Erythroblast (primary cell): ENCODE results near the gene PKD1L1.

Experiments
- DNase-seq, 2 experiments: peaks; one replicate each; lab custom pipeline; 2025; lab: John Stamatoyannopoulos, UW
- GATA1 ChIP-seq: IDR thresholded peaks from 2 replicates; pipeline ENCODE4 v1.6.1; 2011; ENCODE audit warnings: low read depth, mild to moderate bottlenecking, control low read depth, low read length, moderate library complexity
- POLR2A ChIP-seq: IDR thresholded peaks from 2 replicates; pipeline ENCODE4 v1.6.1; 2011; ENCODE audit warnings: mild to moderate bottlenecking, low read length

Gene PKD1L1

DNA sequence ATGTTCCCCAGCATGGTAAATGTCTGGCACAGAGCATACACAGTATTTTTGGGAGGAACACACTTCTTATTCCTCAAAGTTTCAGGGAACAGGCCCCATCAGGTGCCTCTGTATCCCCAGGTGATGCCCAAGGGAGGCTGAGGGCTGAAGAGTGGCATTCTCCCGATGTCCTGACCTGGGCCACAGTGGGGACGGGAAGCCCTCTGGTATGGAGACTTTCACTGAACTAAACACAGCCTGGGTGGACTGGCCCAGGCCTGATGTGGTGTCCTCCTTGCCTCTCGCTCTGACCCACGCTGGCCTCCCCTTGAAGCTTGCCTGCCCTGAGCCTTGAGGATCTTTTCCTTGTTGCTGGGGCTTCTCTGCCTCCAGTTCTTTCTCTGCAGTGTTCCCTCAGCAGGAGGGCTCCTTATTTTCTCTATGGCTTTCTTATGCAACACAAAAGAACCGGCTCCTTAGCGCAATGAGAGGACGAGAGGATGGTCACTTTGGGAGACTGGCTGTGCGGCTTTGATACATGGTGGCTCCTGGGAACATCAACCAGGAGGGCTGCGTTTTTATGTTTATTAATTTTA is 208.9 kb downstream of the PKD1L1 start:
- DNase-seq, result no peak
- TF ChIP-seq POLR2A, result no peak
- no peak for TF ChIP-seq GATA1

DNA sequence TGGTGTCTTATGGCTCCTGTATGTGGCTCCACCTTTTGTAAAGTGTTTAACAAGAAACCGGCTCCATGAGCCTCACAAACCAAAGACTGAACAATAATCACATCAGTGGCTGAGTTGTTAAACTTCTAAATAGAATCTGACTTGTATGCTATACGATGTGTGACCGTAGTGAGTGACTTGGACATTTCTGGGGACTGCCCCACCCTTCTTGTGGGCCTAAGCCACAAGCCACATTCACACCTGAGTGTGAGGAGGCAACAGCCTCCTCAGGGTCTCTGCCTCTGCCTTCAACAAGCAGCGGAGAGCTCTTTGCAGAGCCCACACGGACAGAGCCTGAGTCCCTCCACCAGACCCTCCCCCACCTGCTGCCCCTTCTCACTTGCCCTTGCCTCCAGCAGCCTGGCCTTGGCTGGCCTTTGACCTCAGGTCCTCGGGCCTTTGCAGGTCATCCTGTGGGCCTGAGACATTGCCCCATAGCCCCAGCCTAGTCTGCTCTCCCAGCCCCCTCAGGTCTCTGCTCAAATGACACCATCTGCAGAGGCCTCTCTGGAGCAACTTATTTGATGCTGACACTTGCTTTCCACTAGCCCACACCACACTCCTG is 209.6 kb downstream of the PKD1L1 start:
- DNase-seq, result no peak

DNA sequence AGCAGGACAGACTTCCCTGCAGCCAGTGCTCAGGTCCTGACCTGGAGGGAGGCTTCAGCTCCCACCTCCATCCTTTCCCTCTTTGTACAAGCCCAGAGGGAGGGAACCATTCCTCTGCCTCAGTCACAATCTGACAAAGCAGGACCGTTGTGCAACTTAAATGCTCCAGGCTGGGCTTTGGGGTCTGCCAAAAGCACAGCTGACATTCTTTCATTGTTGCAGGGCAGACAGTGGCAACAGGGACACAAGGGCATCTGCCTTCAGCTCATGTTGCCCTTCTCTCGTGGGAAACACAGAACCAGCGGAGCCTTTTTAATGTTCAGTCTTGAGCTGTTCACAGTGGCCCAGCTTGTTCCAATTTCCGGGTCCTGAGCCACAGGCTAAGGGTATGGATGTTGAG is 210.7 kb downstream of the PKD1L1 start:
- DNase-seq, result no peak
- no peak for TF ChIP-seq POLR2A
- no peak for TF ChIP-seq GATA1

More for the DNA sequence above, 209.6 kb downstream of the PKD1L1 start:
- TF ChIP-seq GATA1, result no peak
- TF ChIP-seq POLR2A, result no peak

DNA sequence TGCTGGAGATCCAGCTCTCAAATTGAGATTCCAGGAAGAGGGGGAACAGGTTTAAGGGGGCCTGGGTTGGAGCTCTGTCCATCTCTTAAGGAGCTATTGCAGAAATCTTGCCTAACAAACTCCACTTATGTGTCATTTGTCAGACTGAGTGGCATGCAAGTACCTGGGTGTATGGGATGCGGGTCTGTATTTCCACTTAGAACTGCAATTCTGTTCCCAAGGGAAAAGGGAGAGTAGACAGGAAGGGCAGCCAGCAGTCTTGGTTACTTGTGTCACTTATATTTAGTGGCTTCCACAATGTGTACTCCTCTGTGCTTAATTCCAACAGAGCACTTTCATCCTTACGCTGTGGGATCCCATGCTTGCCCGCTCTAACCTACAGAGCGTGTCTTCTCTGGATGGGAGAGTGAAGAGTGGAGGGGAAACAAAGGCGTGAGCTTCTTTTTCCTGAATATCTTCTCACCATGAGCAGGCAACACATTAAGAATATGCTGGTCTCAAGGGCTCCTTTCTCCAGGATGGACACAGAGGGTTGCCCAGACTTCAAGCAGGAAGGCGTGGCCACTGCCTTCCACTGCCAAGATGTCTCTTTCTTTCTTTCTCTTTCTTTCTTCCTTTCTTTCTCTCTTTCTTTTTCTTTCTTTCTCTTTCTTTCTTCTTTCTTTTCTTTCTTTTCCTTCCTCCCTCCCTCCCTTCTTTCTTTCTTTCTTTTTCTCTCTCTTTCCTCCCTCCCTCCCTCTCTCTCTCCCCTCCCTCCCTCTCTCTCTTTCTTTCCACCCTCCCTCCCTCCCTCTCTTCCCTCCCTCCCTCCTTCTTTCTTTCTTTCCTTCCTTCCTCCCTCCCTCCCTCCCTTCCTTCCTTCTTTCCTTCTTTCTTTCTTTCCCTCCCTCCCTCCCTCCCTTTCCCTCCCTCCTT is 212.6 kb downstream of the PKD1L1 start:
- TF ChIP-seq POLR2A (no peak), GATA1 (no peak)
- no peak for DNase-seq

DNA sequence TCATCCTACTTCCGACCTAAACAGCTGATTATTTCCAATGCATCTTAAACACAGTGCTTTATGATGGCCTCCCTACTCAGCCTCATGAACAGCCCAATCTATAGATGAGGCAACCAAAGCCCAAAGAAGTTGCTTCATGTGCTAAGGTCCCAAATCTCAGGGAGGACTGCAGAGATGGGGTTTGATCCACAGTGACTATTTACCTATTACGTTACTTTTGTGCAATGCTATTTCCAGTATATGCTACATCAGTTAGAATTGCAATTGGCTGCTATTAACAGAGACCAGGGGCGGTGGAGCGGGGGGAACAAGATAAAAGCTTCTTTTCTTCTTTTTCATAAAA is 213.3 kb downstream of the PKD1L1 start:
- TF ChIP-seq GATA1 (no peak), POLR2A (no peak)
- no peak for DNase-seq

DNA sequence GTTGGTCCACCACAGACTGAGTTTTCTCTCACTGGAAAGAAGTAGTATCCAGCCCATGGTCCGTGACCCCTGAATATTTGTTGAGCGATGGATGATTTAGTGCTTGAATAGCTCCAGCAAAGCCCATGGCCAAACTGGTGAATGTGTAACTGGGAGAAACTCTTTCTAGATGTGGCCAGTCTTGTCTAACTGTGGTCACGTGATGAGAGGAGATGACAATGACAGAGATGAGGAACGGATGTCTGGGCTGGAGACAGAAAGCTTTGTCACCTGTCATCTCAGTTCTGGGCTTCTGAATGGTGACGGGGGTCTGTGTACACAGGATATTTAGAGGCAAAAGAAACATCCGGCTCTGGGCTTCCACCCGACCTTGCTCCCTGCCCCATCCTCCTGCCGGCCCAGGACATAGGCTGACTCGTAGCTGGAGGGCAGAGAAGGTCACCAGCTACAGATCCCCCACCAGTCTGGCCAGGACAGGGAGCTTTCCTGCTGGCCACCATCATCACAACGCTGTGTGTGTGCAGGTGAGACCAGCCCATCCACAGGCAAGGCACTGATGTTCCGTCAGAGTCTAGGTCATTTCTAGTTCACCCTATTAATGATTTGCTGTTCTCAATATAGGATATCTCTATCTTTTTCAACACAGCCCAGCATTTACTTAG is 213.8 kb downstream of the PKD1L1 start:
- TF ChIP-seq GATA1, result no peak
- TF ChIP-seq POLR2A, result no peak
- DNase-seq, result no peak

DNA sequence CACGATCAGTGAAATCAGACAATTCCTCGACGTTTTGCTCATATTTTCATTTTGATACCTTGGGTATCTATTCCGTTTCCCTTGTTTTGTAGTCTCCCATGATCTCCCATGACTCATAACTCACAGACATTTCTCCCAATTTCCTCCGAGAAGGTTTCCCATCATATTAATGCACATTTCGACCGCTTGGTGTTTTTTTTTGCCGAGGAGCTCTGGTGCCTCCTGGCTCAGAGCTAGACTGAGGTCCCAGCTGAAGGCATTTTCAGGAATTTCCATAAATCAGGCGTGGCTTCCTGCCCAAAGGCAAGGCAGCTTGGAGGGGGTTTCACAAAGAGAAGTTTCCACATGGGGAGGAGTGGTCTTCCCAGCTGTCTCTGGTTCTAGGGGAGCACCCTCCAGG is 218.1 kb downstream of the PKD1L1 start:
- DNase-seq, result no peak
- no peak for TF ChIP-seq POLR2A
- no peak for TF ChIP-seq GATA1

DNA sequence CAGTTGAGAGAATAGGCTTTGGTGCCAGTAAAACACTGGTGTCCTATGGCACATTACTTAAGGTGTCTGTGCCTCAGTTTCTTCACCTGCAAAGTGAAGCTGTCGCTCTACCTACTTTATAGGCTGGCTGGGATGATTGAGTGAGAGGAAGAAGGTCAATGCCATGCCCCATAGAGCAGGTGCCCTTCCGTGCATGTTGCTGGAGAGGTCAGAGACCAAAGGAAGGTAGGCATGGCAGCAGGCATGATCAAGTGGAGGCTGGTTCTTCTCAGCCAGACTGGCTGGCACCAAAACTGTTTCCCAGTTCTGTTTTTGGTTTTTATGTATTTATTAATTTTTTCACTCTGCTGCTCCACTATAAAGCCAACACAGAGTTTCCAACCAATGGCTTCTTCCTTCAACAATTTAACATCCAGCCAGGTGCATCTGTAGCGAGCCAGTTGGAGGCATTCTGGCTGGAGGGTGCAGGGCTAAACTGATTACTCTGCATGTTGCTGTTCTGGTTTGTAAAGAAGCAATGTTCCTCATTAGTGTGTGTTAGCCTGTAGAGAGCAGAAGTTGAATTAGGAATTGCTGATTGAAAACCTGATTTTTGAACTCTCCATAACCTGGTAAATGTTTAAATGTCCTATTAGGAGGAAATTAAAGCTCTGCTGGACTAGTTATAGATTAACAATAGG is 222.1 kb downstream of the PKD1L1 start:
- DNase-seq, result no peak
- no peak for TF ChIP-seq GATA1
- no peak for TF ChIP-seq POLR2A

DNA sequence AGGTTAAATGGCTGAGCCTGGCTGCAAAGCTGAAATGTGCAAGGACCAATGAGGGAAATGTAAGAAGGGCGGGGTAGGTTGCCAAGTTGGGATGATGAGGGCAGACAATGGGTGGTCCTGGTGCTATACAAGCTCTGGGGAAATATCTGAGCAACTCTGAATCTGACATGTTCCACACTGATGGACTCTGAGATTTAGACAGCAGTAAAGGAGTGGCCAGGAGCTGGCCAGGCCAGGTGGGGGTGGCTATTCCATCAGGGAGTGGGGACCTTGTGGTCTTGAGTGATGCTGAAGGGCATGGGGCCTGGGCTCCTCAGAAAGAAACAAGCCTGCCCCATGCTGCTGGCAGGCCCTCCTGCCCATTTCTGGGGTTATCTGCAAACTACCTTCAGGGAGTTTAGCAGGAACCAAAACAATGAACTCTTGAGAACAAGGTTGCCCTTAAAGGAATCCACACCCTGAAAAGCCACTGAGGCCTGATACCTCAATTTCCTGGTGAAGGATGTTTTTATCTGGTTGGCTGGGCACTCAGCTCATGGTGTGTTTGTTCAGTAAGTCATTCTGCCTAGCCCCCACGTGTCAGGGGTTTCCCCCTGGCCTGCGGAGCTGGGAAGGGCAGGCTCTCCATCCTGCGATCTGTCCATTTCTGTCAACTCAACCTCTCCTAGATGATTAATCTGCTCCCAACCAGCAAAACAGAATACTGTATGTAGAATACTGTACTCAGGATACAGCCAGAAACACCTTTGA is 223.1 kb downstream of the PKD1L1 start:
- DNase-seq, result no peak
- TF ChIP-seq GATA1 (no peak), POLR2A (no peak)
